Thyroid gland (tissue), 4 donors: ENCODE measurements around the gene ADGRE3. TPM values are rescaled to one million over a fixed set of nuclear protein-coding genes. Genes with fewer than 3 reads are reported as not detected.

Experiments
- DNase-seq, 2 donors: peaks; one replicate each; pipeline ENCODE4 v3.0.0-alpha.2; 2019
- H3K27ac ChIP-seq, 3 donors: fragments of 200-600 bp; sonication (generic); 1 replicate in 2 of 3; 2 replicates in 1 of 3; pipeline ENCODE4 v1.5.1; 2016 to 2019; ENCODE audit warnings: mild to moderate bottlenecking in 1 of 3, moderate library complexity in 1 of 3
- H3K27me3 ChIP-seq: fragments of 200-600 bp; sonication (generic); one replicate; pipeline ENCODE4 v1.5.1; 2019
- H3K36me3 ChIP-seq, 2 donors: fragments of 200-600 bp; sonication (generic); one replicate each; pipeline ENCODE4 v1.5.1; 2016 to 2019
- H3K4me1 ChIP-seq, 2 donors: fragments of 200-600 bp; sonication (generic); one replicate each; pipeline ENCODE4 v1.5.1; 2017 to 2019
- H3K4me3 ChIP-seq, 3 donors: fragments of 200-600 bp; sonication (generic); replicated peaks in 1 of 3; 1 replicate in 2 of 3; 2 replicates in 1 of 3; pipeline ENCODE4 v1.5.1; 2016; ENCODE audit warnings: mild to moderate bottlenecking in 1 of 3
- H3K9me3 ChIP-seq: fragments of 200-600 bp; sonication (generic); one replicate; pipeline ENCODE4 v1.5.1; 2017
- POLR2A ChIP-seq, 2 donors: fragments of 450-650 bp; IDR thresholded peaks; one replicate each; pipeline ENCODE4 v1.6.1; 2017; ENCODE audit warnings: antibody characterized with exemption in 2 of 2, mild to moderate bottlenecking in 2 of 2, moderate library complexity in 1 of 2
- WGBS, 2 donors: methylation state at CpG; one replicate each; pipeline ENCODE4 v1.1.5; 2017; 5-methylcytosine and 5-hydroxymethylcytosine counted together
- intact Hi-C: fragments of 100-400 bp; cut with DNase I; formaldehyde crosslinking; loops from one replicate; pipeline ENCODE4 v1.15.1; 2023
- total RNA-seq, 4 donors: library from RNA; depleted of rRNA; stranded (reverse); fragments of >200 nt; gene quantifications; one replicate each; pipeline ENCODE4 v1.2.3, GENCODE V29; 2016
- TF ChIP-seq, protein P1 (sequence below), 6 experiments: fragments of 200-600 bp in 3 of 6; fragments of 450-650 bp in 3 of 6; sonication (generic) in 3 of 6; IDR thresholded peaks; one replicate each; pipeline ENCODE4 v1.5.1; 2016 to 2019; ENCODE audit warnings: antibody characterized with exemption in 6 of 6, mild to moderate bottlenecking in 2 of 6, inconsistent platforms in 1 of 6, moderate library complexity in 1 of 6

The ADGRE3 gene
- total RNA-seq, 4 donors from 2014 or later, result 0.24 TPM; not detected in 3

DNA sequence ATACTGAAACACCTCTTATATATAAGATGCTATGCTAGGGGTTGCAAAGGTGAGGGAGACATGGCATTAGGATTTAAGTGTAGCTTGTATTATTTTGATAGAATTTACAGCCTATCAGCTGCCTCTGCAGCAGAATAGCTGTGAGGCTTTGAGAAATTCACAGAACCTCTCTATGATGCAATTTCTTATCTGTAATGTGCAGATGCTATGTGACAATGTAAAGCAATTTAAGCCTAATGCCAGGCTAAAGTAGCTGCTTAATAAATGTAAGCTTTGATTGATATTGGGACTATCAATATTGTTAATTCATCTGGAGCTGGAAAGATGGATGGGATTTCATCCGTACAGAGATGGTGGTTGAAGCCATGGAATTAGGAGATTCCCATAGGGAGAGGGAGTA, 1.6 kb downstream of the ADGRE3 start:
- DNase-seq, result no peak
- Histone ChIP-seq H3K9me3 (no peaks in the 10 kb centered on the region), H3K4me1 (no peaks in the 10 kb centered on the region), H3K36me3 (no peaks in the 10 kb centered on the region), H3K27ac (no peak overlapping the region), H3K27me3 (no peaks in the 10 kb centered on the region), H3K4me3 (no peak overlapping the region)
- 59 to 70% methylated on average over 1 of the region's 1 CpG for WGBS, 2 donors
- intact Hi-C loops, result no loop called here
- TF ChIP-seq, protein P1, sequence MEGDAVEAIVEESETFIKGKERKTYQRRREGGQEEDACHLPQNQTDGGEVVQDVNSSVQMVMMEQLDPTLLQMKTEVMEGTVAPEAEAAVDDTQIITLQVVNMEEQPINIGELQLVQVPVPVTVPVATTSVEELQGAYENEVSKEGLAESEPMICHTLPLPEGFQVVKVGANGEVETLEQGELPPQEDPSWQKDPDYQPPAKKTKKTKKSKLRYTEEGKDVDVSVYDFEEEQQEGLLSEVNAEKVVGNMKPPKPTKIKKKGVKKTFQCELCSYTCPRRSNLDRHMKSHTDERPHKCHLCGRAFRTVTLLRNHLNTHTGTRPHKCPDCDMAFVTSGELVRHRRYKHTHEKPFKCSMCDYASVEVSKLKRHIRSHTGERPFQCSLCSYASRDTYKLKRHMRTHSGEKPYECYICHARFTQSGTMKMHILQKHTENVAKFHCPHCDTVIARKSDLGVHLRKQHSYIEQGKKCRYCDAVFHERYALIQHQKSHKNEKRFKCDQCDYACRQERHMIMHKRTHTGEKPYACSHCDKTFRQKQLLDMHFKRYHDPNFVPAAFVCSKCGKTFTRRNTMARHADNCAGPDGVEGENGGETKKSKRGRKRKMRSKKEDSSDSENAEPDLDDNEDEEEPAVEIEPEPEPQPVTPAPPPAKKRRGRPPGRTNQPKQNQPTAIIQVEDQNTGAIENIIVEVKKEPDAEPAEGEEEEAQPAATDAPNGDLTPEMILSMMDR (IDR thresholded peaks at IDR 0.05), result no peak
- no peak for TF ChIP-seq POLR2A (IDR thresholded peaks at IDR 0.05)

DNA sequence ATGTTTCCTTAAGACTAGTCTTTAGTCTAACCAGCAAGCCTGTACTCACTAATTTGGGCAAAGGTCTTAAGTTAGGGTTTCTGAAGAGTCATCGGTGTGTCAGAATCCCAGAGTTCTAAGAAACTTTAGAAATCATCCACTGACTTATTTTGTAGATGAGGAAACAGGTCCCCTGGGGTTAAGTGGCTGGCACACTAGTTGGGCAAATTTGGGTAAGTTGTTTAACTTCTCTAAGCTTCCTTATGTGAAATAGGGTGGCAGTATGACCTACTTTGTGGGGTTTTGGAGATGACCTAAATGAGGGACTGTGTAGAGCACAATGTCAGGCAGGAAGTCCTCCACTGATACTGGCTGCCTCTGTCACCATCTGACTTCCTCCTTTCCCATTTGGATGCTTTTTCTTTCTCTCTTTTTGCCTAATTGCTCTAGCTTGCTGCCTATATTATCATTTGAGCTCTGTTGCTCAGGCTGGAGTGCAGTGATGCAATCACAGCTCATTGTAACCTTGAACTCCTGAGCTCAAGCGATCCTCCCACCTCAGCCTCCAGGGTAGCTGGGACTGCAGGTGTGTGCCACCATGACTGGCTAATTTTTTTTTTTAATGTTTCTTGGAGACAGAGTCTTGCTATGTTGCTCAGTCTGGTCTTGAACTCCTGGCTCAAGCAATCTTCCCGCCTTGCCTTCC, 2.3 kb downstream of the ADGRE3 start:
- no peak for TF ChIP-seq POLR2A (IDR thresholded peaks at IDR 0.05)
- TF ChIP-seq, protein P1 (IDR thresholded peaks at IDR 0.05), result no peak
- H3K36me3 ChIP-seq, result no peaks in the 10 kb centered on the region
- no peaks in the 10 kb centered on the region for H3K9me3 ChIP-seq
- no peaks in the 10 kb centered on the region for H3K4me1 ChIP-seq
- 79 to 83% methylated on average over 3 of the region's 3 CpGs for WGBS, 2 donors
- H3K4me3 ChIP-seq, result no peak overlapping the region
- intact Hi-C loops, result no loop called here
- DNase-seq, result no peak
- H3K27ac ChIP-seq, result no peak overlapping the region
- H3K27me3 ChIP-seq, result no peaks in the 10 kb centered on the region

- H3K9me3 ChIP-seq, result no peaks in the 10 kb centered on the region
- intact Hi-C loops, result no loop called here
- H3K4me1 ChIP-seq, result no peaks in the 10 kb centered on the region
- TF ChIP-seq POLR2A (IDR thresholded peaks at IDR 0.05), result no peak
- TF ChIP-seq, protein P1 (IDR thresholded peaks at IDR 0.05), result no peak
- WGBS, 2 donors, result 45 to 71% methylated on average over 2 of the region's 2 CpGs
- H3K27me3 ChIP-seq, result no peaks in the 10 kb centered on the region
- no peak for DNase-seq
- no peak overlapping the region for H3K27ac ChIP-seq
- H3K4me3 ChIP-seq, result no peak overlapping the region
- no peaks in the 10 kb centered on the region for H3K36me3 ChIP-seq
Measured at GRCh38 chr19:14670408-14670807, 4.2 kb downstream of the ADGRE3 start.

DNA sequence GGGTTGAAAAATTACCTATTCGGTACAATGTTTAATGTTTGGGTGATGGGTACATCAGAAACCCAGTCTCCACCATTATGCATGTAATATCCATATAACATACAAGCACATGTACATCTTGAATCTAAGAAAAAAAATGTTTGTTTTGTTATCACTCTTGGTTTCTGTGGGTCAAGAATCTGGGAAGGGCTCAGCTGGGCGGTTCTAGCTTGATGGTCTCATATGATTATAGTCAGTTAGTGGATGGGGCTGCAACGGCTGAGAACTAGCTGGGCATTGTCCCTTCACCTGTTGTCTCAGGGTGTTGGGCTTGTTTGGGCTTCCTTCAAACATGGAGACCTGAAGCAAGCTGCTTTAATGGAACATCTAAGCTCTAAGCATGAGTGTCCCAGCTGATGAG, 4.7 kb downstream of the ADGRE3 start:
- WGBS, 2 donors, result 71 to 77% methylated on average over 3 of the region's 3 CpGs
- no peak overlapping the region for H3K4me3 ChIP-seq
- H3K4me1 ChIP-seq, result no peaks in the 10 kb centered on the region
- no peaks in the 10 kb centered on the region for H3K27me3 ChIP-seq
- TF ChIP-seq, protein P1 (IDR thresholded peaks at IDR 0.05), result no peak
- TF ChIP-seq POLR2A (IDR thresholded peaks at IDR 0.05), result no peak
- H3K27ac ChIP-seq, result no peak overlapping the region
- no peaks in the 10 kb centered on the region for H3K9me3 ChIP-seq
- H3K36me3 ChIP-seq, result no peaks in the 10 kb centered on the region
- intact Hi-C loops, result no loop called here
- DNase-seq, result no peak

DNA sequence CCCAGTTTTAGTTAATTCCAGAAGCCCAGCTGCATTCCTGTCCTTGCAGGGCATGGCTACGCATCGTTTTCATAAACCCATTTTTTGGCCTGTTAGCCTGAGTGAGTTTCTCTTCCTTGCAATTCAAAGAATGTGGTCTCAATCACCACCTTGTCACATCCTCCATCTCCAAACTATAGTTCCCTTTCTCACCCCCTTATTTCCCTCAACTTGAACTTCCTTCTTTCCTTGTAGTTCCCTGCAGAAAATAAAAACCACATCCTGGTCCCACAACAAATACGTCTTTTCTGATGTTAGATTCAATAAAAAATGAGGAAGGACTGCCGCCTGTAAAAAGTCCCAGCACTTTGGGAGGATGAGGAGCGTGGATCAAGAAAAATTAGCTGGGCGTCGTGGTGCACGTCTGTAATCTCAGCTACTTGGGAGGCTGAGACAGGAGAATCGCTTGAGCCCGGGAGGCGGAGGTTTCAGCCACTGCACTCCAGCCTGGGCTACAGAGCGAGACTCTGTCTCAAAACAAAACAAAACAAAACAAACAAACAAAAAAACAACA, 13.2 kb downstream of the ADGRE3 start:
- Histone ChIP-seq H3K9me3 (no peaks in the 10 kb centered on the region), H3K4me1 (no peaks in the 10 kb centered on the region), H3K27ac (no peak overlapping the region), H3K4me3 (no peak overlapping the region), H3K27me3 (no peaks in the 10 kb centered on the region), H3K36me3 (no peaks in the 10 kb centered on the region)
- no peak for TF ChIP-seq POLR2A (IDR thresholded peaks at IDR 0.05)
- TF ChIP-seq, protein P1 (IDR thresholded peaks at IDR 0.05), result no peak
- WGBS, 2 donors, result 76 to 78% methylated on average over 12 of the region's 12 CpGs
- intact Hi-C loops, result no loop called here
- no peak for DNase-seq
